HG03135 (cell line): ENCODE data around the gene FBP1.

Source experiments
- ATAC-seq: cut with Tn5 transposase; IDR thresholded peaks from one replicate; pipeline ENCODE4 v1.9.1; 2021; ENCODE audit warnings: mild to moderate bottlenecking, moderate library complexity; ENCODE audit not compliant: unreplicated experiment

Gene FBP1

GRCh38 chr9:94657021-94657725 lies 17.9 kb upstream of the FBP1 start:
- ATAC-seq = no peak

GRCh38 chr9:94656200-94656599 lies 16.9 kb upstream of the FBP1 start:
- ATAC-seq = peak; percentile 99

GRCh38 chr9:94655739-94656138 lies 16.4 kb upstream of the FBP1 start:
- no peak for ATAC-seq

GRCh38 chr9:94654165-94654894 lies 15.0 kb upstream of the FBP1 start:
- no peak for ATAC-seq

GRCh38 chr9:94650949-94651348 lies 11.6 kb upstream of the FBP1 start:
- no peak for ATAC-seq

GRCh38 chr9:94649100-94649819 lies 9.9 kb upstream of the FBP1 start:
- ATAC-seq = no peak

GRCh38 chr9:94648185-94648584 lies 8.9 kb upstream of the FBP1 start:
- ATAC-seq = no peak

GRCh38 chr9:94645901-94646300 lies 6.6 kb upstream of the FBP1 start:
- no peak for ATAC-seq

GRCh38 chr9:94644543-94644942 lies 5.2 kb upstream of the FBP1 start:
- no peak for ATAC-seq

- ATAC-seq = no peak
These were observed 4.4 kb upstream of the FBP1 start for GRCh38 chr9:94643741-94644140.

- no peak for ATAC-seq
These were observed 3.9 kb upstream of the FBP1 start for GRCh38 chr9:94643176-94643575.

GRCh38 chr9:94642501-94642900 lies 3.2 kb upstream of the FBP1 start:
- ATAC-seq = no peak

GRCh38 chr9:94639999-94640376 lies 670 bp upstream of the FBP1 start:
- no peak for ATAC-seq

GRCh38 chr9:94638335-94639060 lies 820 bp downstream of the FBP1 start:
- ATAC-seq = no peak

- ATAC-seq = no peak
These were observed 6.6 kb downstream of the FBP1 start for GRCh38 chr9:94632737-94633136.

- no peak for ATAC-seq
These were observed 7.7 kb downstream of the FBP1 start for GRCh38 chr9:94631599-94631998.

- no peak for ATAC-seq
These were observed 8.5 kb downstream of the FBP1 start for GRCh38 chr9:94630833-94631232.

- ATAC-seq = no peak
These were observed 9.0 kb downstream of the FBP1 start for GRCh38 chr9:94630281-94630680.

- no peak for ATAC-seq
These were observed 12.0 kb downstream of the FBP1 start for GRCh38 chr9:94627287-94627686.

GRCh38 chr9:94625835-94626234 lies 13.5 kb downstream of the FBP1 start:
- ATAC-seq = no peak

GRCh38 chr9:94624629-94625028 lies 14.7 kb downstream of the FBP1 start:
- ATAC-seq = no peak
